HL-60 (cell line): ENCODE data around the gene PARD3.

Experiments used
- DNase-seq, 2 experiments: peaks; one replicate each; pipeline ENCODE4 v3.0.0-alpha.2; 2010 to 2020; ENCODE audit warnings: low read depth in 1 of 2, low spot score in 1 of 2
- H3K27ac ChIP-seq: fragments of 250-450 bp; sonication (Bioruptor Pico); replicated peaks from 2 replicates; pipeline ENCODE4 v1.5.1; 2020; ENCODE audit warnings: mild to moderate bottlenecking, moderate library complexity
- H3K27me3 ChIP-seq: fragments of 250-450 bp; sonication (Bioruptor Pico); 2 replicates; pipeline ENCODE4 v1.5.1; 2021; ENCODE audit warnings: mild to moderate bottlenecking, moderate library complexity; ENCODE audit not compliant: insufficient read depth, poor library complexity, severe bottlenecking
- H3K4me3 ChIP-seq: replicated peaks from 2 replicates; pipeline ENCODE4 v1.5.1; 2011; ENCODE audit warnings: mild to moderate bottlenecking, control low read depth, low read length; ENCODE audit not compliant: insufficient read depth
- CTCF ChIP-seq: IDR thresholded peaks from one replicate; pipeline ENCODE4 v1.5.1; 2011; ENCODE audit warnings: low read length, control low read depth, inconsistent platforms; ENCODE audit not compliant: insufficient read depth
- GABPA ChIP-seq: IDR thresholded peaks from 2 replicates; pipeline ENCODE4 v1.6.1; 2012; ENCODE audit warnings: low read depth
- POLR2AphosphoS5 ChIP-seq: IDR thresholded peaks from 2 replicates; pipeline ENCODE4 v1.6.1; 2012; ENCODE audit warnings: low read depth
- REST ChIP-seq: IDR thresholded peaks from 2 replicates; pipeline ENCODE4 v1.6.1; 2012; ENCODE audit warnings: low read depth; ENCODE audit not compliant: insufficient replicate concordance
- SPI1 ChIP-seq: IDR thresholded peaks from 2 replicates; pipeline ENCODE4 v1.6.1; 2012; ENCODE audit warnings: low read depth, mild to moderate bottlenecking, borderline replicate concordance

Gene PARD3

GRCh38 chr10:34730726-34731125 is 84.4 kb downstream of the PARD3 start:
- Histone ChIP-seq H3K27ac (no peak overlapping the region), H3K4me3 (no peak overlapping the region), H3K27me3 (no peaks in the 10 kb centered on the region)
- no peak for DNase-seq
- no peak for TF ChIP-seq REST
- no peak for TF ChIP-seq SPI1
- no peak for TF ChIP-seq GABPA
- TF ChIP-seq CTCF: no peak
- TF ChIP-seq POLR2AphosphoS5: no peak

GRCh38 chr10:34729619-34730018 is 85.5 kb downstream of the PARD3 start:
- Histone ChIP-seq H3K27me3 (no peaks in the 10 kb centered on the region), H3K4me3 (no peak overlapping the region), H3K27ac (no peak overlapping the region)
- TF ChIP-seq POLR2AphosphoS5: no peak
- TF ChIP-seq GABPA: no peak
- no peak for TF ChIP-seq REST
- TF ChIP-seq CTCF: no peak
- TF ChIP-seq SPI1: no peak
- no peak for DNase-seq

GRCh38 chr10:34728361-34728760 is 86.7 kb downstream of the PARD3 start:
- Histone ChIP-seq H3K4me3 (no peak overlapping the region), H3K27me3 (no peaks in the 10 kb centered on the region), H3K27ac (no peak overlapping the region)
- TF ChIP-seq CTCF: no peak
- no peak for TF ChIP-seq GABPA
- no peak for DNase-seq

GRCh38 chr10:34727595-34728033 is 87.5 kb downstream of the PARD3 start:
- no peak for DNase-seq
- Histone ChIP-seq H3K27ac (no peak overlapping the region), H3K27me3 (no peaks in the 10 kb centered on the region), H3K4me3 (no peak overlapping the region)
- TF ChIP-seq GABPA (no peak), POLR2AphosphoS5 (no peak), REST (no peak), SPI1 (no peak), CTCF (no peak)
